HepG2 (cell line): ENCODE data around the gene MYO1E. TPM values are rescaled to one million over a fixed set of nuclear protein-coding genes. Genes with fewer than 3 reads are reported as not detected.

Experiments used
- ATAC-seq: fragments of 200-7000 bp; cut with Tn5 transposase; 3 replicates; pipeline ENCODE4 v1.9.1; 2020; ENCODE audit warnings: mild to moderate bottlenecking, moderate library complexity
- BruUV-seq: library from RNA; stranded (reverse); fragments of 400-500 nt; replicated peaks from 2 replicates; lab custom pipeline; 2021; lab: Mats Ljungman, UMichigan
- CTCF ChIA-PET: fragments of 300-600 bp; formaldehyde crosslinking; extraction: SDS; loops from one replicate; lab custom pipeline; 2021; ENCODE audit warnings: low total read pairs, inconsistent platforms, low intra/inter-chr PET ratio; lab: Yijun Ruan, JAX
- POLR2A ChIA-PET: fragments of 350-600 bp; sonication (Branson Sonifier 250); formaldehyde crosslinking; loops from one replicate; lab custom pipeline; 2020; ENCODE audit warnings: antibody characterized with exemption, inconsistent platforms; lab: Yijun Ruan, JAX
- DNase-seq: peaks from one replicate; pipeline ENCODE4 v3.0.0-alpha.2; 2015; ENCODE audit warnings: low spot score
- FAIRE-seq: peaks from 3 replicates; lab custom pipeline; 2011; peaks lifted over from hg19 to GRCh38; lab: Jason Lieb, UNC
- H2AFZ ChIP-seq: one replicate; pipeline ENCODE4 v1.6.1; 2011; ENCODE audit warnings: low read length, inconsistent platforms
- H3K27ac ChIP-seq: fragments of 300-600 bp; 3 replicates; pipeline ENCODE4 v1.8.0; 2011; ENCODE audit warnings: mixed run types, mild to moderate bottlenecking, mixed read lengths, low read length, inconsistent platforms; ENCODE audit not compliant: insufficient read depth; ENCODE audit errors: extremely low read length
- H3K27me3 ChIP-seq, 2 experiments: fragments of 200-600 bp in 1 of 2; 2 replicates in 1 of 2; 3 replicates in 1 of 2; pipeline versions ENCODE4 v1.6.0 to v1.8.0; 2011; ENCODE audit warnings: low read length in 2 of 2, mild to moderate bottlenecking in 2 of 2, moderate library complexity in 2 of 2, inconsistent platforms in 1 of 2; ENCODE audit not compliant: insufficient read depth in 2 of 2, control insufficient read depth in 1 of 2
- H3K36me3 ChIP-seq, 2 experiments: fragments of 200-600 bp in 1 of 2; replicated peaks in 1 of 2; 2 replicates in 1 of 2; 3 replicates in 1 of 2; pipeline versions ENCODE4 v1.5.1 to v1.8.0; 2011; ENCODE audit warnings: low read length in 2 of 2, inconsistent platforms in 1 of 2; ENCODE audit not compliant: insufficient read depth in 2 of 2, control insufficient read depth in 1 of 2
- H3K4me1 ChIP-seq: 2 replicates; pipeline ENCODE4 v1.5.1; 2012; ENCODE audit warnings: low read length, inconsistent platforms; ENCODE audit not compliant: insufficient read depth
- H3K4me2 ChIP-seq: 2 replicates; pipeline ENCODE4 v1.6.0; 2011; ENCODE audit warnings: low read depth, low read length, inconsistent platforms
- H3K4me3 ChIP-seq, 3 experiments: fragments of 200-600 bp in 1 of 3; sonication (generic), shearing (Covaris generic) in 1 of 3; replicated peaks in 1 of 3; 2 replicates each; pipeline ENCODE4 v1.5.1; 2011 to 2016; ENCODE audit warnings: low read length in 3 of 3, inconsistent platforms in 2 of 3, low read depth in 2 of 3, mild to moderate bottlenecking in 2 of 3, control low read depth in 1 of 3, mixed read lengths in 1 of 3; ENCODE audit not compliant: insufficient read depth in 1 of 3
- H3K79me2 ChIP-seq: one replicate; pipeline ENCODE4 v1.6.1; 2011; ENCODE audit warnings: low read length, inconsistent platforms; ENCODE audit not compliant: insufficient read depth
- H3K9ac ChIP-seq: 2 replicates; pipeline ENCODE4 v1.6.0; 2011; ENCODE audit warnings: mild to moderate bottlenecking, low read depth, low read length, inconsistent platforms; ENCODE audit not compliant: insufficient read depth
- H3K9me3 ChIP-seq: 2 replicates; pipeline ENCODE4 v1.5.1; 2012; ENCODE audit warnings: mild to moderate bottlenecking, low read length
- H4K20me1 ChIP-seq: 2 replicates; pipeline ENCODE4 v1.6.0; 2011; ENCODE audit warnings: inconsistent platforms, mild to moderate bottlenecking, low read length, moderate library complexity; ENCODE audit not compliant: insufficient read depth
- CEBPB ChIP-seq: IDR thresholded peaks from 2 replicates; pipeline ENCODE4 v1.6.1; 2011; ENCODE audit warnings: low read depth, low read length, improper control_type of control experiment, borderline replicate concordance
- IKZF4 ChIP-seq: sonication (generic); formaldehyde crosslinking; IDR thresholded peaks from 2 replicates; pipeline ENCODE4 v1.5.1; 2020; ENCODE audit warnings: borderline replicate concordance, mild to moderate bottlenecking, low read depth, missing genetic modification reagents; ENCODE audit errors: not compliant biosample characterization
- MAFF ChIP-seq: IDR thresholded peaks from 2 replicates; pipeline ENCODE4 v1.6.1; 2011; ENCODE audit warnings: low read depth, low read length, improper control_type of control experiment
- RBAK ChIP-seq: sonication (generic); formaldehyde crosslinking; IDR thresholded peaks from 2 replicates; pipeline ENCODE4 v1.5.1; 2020; ENCODE audit warnings: mild to moderate bottlenecking, missing genetic modification reagents
- SOX6 ChIP-seq, 2 experiments: fragments of 450-650 bp in 1 of 2; sonication (generic) in 1 of 2; formaldehyde crosslinking in 1 of 2; IDR thresholded peaks; 2 replicates each; pipeline versions ENCODE4 v1.4.0 to v1.6.1; 2017 to 2020; ENCODE audit warnings: antibody characterized with exemption in 1 of 2, mild to moderate bottlenecking in 1 of 2, missing genetic modification reagents in 1 of 2
- ZNF33A ChIP-seq: sonication (generic); formaldehyde crosslinking; IDR thresholded peaks from 2 replicates; pipeline ENCODE4 v1.5.1; 2020; ENCODE audit warnings: missing genetic modification reagents, mild to moderate bottlenecking, moderate library complexity, borderline replicate concordance
- ZNF501 ChIP-seq: sonication (generic); formaldehyde crosslinking; IDR thresholded peaks from 2 replicates; pipeline ENCODE4 v1.5.1; 2020; ENCODE audit warnings: mild to moderate bottlenecking, moderate library complexity, missing genetic modification reagents
- WGBS: methylation state at CpG from one replicate; pipeline ENCODE4 v1.1.6; 2017; ENCODE audit warnings: low lambda C conversion rate; 5-methylcytosine and 5-hydroxymethylcytosine counted together
- in situ Hi-C: cut with HindIII; loops from 2 replicates; pipeline ENCODE4 v1.10.0; 2017; ENCODE audit warnings: low pct_unique_long_range_greater_than_20kb; ENCODE audit not compliant: extremely low pct_ligation_motif_present
- intact Hi-C: fragments of 100-400 bp; cut with micrococcal nuclease; formaldehyde crosslinking; loops from one replicate; pipeline ENCODE4 v1.10.0; 2022; ENCODE audit not compliant: unreplicated experiment
- polyA plus RNA-seq, 8 experiments: library from polyadenylated mRNA; depleted of rRNA in 3 of 8; stranded (reverse) in 7 of 8; unstranded in 1 of 8; fragments of >200 nt; fragmentation: Illumina TruSeq in 4 of 8; extraction: Trizol in 4 of 8; gene quantifications; 2 replicates each; pipeline versions ENCODE4 v1.2.1 to v1.2.3, GENCODE V29; 2011 to 2016; ENCODE audit warnings: low read depth in 4 of 8, missing spikeins in 1 of 8, mixed read lengths in 1 of 8; ENCODE audit not compliant: insufficient read depth in 1 of 8
- total RNA-seq, 5 experiments: library from RNA; depleted of rRNA; stranded (reverse); fragments of >200 nt; fragmentation: Illumina TruSeq; extraction: Trizol; gene quantifications; 2 replicates each; pipeline ENCODE4 v1.2.3, GENCODE V29; 2016; ENCODE audit warnings: low read depth in 1 of 5

MYO1E gene
- total and polyA plus RNA-seq, 2 of the 13 experiments (the other 11 are each of a cell fraction or from before 2014, with no cell fraction given) = 15.7 to 25.1 TPM

DNA sequence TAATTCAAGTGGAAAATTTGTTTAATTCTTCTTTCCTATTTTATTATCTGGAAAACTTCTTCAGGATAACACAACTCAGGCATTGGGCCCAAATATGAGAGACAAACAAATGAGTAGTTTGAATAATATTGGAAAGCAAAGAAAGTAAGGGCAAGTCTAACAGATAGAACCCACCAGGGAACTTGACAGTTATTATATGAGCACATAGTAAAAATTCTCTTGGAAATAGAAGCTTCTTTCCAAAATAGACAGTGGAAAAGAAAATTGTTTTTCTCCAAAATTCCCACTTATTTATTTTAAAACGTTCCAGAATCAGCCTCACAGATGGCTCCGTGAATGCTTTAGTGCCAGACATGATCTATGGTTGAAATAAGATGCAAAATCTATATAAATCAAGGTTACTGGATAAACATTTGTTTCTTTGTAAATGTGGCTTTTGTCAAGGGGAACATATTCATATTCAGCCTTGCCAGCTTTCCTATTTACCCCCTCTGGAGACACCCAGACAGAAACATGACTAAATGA, 142.1 kb downstream of the MYO1E start:
- in situ Hi-C loops = no loop called here
- no TSS peak for BruUV-seq
- Histone ChIP-seq H2AFZ (no peak overlapping the region), H3K36me3 (peaks cover 4 to 8% of the 10 kb centered on the region in 2 experiments; a peak in 3 of 5 replicates)
- CTCF ChIA-PET = no interaction called here
- no peak for TF ChIP-seq MAFF
- no peak for TF ChIP-seq IKZF4
- TF ChIP-seq ZNF33A = no peak
- no peak for TF ChIP-seq RBAK (CRISPR knock-in tag)
- no peak for TF ChIP-seq ZNF501 (CRISPR knock-in tag)
- TF ChIP-seq, all 625 proteins: peak for 0
- 93% methylated on average over 2 of the region's 2 CpGs for WGBS
- Histone ChIP-seq H3K79me2 (no peaks in the 10 kb centered on the region), H3K27ac (no peak overlapping the region), H3K27me3 (no peaks in the 10 kb centered on the region), H3K4me3 (no peak overlapping the region), H3K4me2 (no peak overlapping the region), H3K9me3 (no peaks in the 10 kb centered on the region), H4K20me1 (no peaks in the 10 kb centered on the region), H3K9ac (no peak overlapping the region), H3K4me1 (no peaks in the 10 kb centered on the region)
- FAIRE-seq = no peak
- ATAC-seq = no peak
- POLR2A ChIA-PET = no interaction called here
- intact Hi-C loops = no loop called here
- no peak for DNase-seq

DNA sequence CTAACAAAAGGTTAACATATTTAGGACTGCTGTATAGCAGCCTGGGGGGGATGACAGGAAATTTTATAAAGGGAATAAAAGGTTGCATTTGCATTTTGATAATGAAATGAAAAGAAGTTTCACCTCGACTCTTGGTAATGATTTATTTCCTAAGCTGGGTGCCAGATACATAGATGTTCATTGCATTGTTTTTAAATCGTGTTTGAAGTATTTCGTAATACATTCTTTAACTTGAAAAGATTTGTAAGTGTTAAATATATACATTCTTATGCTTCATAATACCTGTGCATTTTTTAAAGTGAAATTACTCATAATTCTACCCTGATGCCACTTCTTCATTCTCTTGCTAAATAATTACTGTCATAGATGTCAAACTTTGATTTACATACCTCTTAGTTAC, 143.2 kb downstream of the MYO1E start:
- no peak for TF ChIP-seq SOX6 (IDR thresholded peaks at IDR 0.05)
- no peak for TF ChIP-seq SOX6 (CRISPR knock-in tag; IDR thresholded peaks at IDR 0.05)
- peak; percentile 78; the same call in 1 of the 2 replicates for TF ChIP-seq CEBPB
- ChIA-PET CTCF (no interaction called here), POLR2A (no interaction called here)
- H2AFZ ChIP-seq = no peak overlapping the region
- no peak overlapping the region for H3K27ac ChIP-seq
- H3K9me3 ChIP-seq = no peaks in the 10 kb centered on the region
- intact Hi-C loops = no loop called here
- no peaks in the 10 kb centered on the region for H3K4me1 ChIP-seq
- ATAC-seq (no peak), DNase-seq (no peak), FAIRE-seq (no peak)
- H3K79me2 ChIP-seq = no peaks in the 10 kb centered on the region
- H4K20me1 ChIP-seq = no peaks in the 10 kb centered on the region
- BruUV-seq = no TSS peak
- no peaks in the 10 kb centered on the region for H3K27me3 ChIP-seq
- no peak overlapping the region for H3K4me3 ChIP-seq
- H3K9ac ChIP-seq = no peak overlapping the region
- H3K4me2 ChIP-seq = no peak overlapping the region
- WGBS = 81% methylated on average over 3 of the region's 3 CpGs
- peaks cover 6 to 15% of the 10 kb centered on the region in 2 experiments; a peak in 4 of 5 replicates for H3K36me3 ChIP-seq
- in situ Hi-C loops = no loop called here
